Activated B cell treated with CpG ODN at 0.5 μM for 24 hours (primary cell): ENCODE results near the gene FGFR3. TPM values are rescaled to one million over a fixed set of nuclear protein-coding genes. Genes with fewer than 3 reads are reported as not detected.

Experiments
- ATAC-seq: fragments of 200-7000 bp; cut with Tn5 transposase; one replicate; pipeline ENCODE4 v1.10.0; 2021; ENCODE audit warnings: low read depth, mild to moderate bottlenecking, moderate library complexity
- CTCF ChIA-PET: fragments of 350-600 bp; sonication (Branson Sonifier 250); formaldehyde crosslinking; loops from one replicate; lab custom pipeline; 2021; ENCODE audit warnings: antibody characterized with exemption; lab: Charles Lee
- POLR2A ChIA-PET: fragments of 350-600 bp; sonication (Branson Sonifier 250); formaldehyde crosslinking; loops from one replicate; lab custom pipeline; 2021; ENCODE audit warnings: antibody characterized with exemption; lab: Charles Lee
- DNase-seq: peaks from one replicate; pipeline ENCODE4 v3.0.0; 2022
- H3K27ac Mint-ChIP-seq: one replicate; pipeline ENCODE4 v1.8.0; 2020; ENCODE audit warnings: mixed read lengths
- H3K27me3 Mint-ChIP-seq: one replicate; pipeline ENCODE4 v1.8.0; 2021; ENCODE audit warnings: mixed read lengths
- H3K36me3 Mint-ChIP-seq: one replicate; pipeline ENCODE4 v1.8.0; 2021; ENCODE audit warnings: low read depth, mixed read lengths
- H3K4me1 Mint-ChIP-seq: one replicate; pipeline ENCODE4 v1.8.0; 2021; ENCODE audit warnings: mixed read lengths
- H3K4me3 Mint-ChIP-seq: one replicate; pipeline ENCODE4 v1.8.0; 2020; ENCODE audit warnings: mild to moderate bottlenecking, mixed read lengths
- H3K9me3 Mint-ChIP-seq: one replicate; pipeline ENCODE4 v1.8.0; 2020; ENCODE audit warnings: mixed read lengths
- intact Hi-C: fragments of 100-400 bp; cut with micrococcal nuclease; formaldehyde crosslinking; loops from one replicate; pipeline ENCODE4 v1.15.1; 2024
- total RNA-seq: library from RNA; stranded (reverse); gene quantifications from 2 replicates; pipeline ENCODE4 v1.2.3, GENCODE V29; 2022
- TF ChIP-seq, protein P1 (sequence below): fragments of 200-600 bp; IDR thresholded peaks from one replicate; pipeline ENCODE4 v1.8.0; 2022; ENCODE audit warnings: antibody characterized with exemption, mild to moderate bottlenecking

Gene FGFR3
- total RNA-seq, 1 donor from 2014 or later: 0.40 TPM

GRCh38 chr4:1808851-1809753 lies 16.0 kb downstream of the FGFR3 start:
- H3K27ac Mint-ChIP-seq: no peak overlapping the region
- no peak for DNase-seq
- no peaks in the 10 kb centered on the region for H3K4me1 Mint-ChIP-seq
- no peak overlapping the region for H3K4me3 Mint-ChIP-seq
- ChIA-PET POLR2A (interaction anchor here (0.6 kb wide), 1 partner anchor 40 kb away, joined by 3 read pairs; no protein-coding TSS in a partner anchor), CTCF (interaction anchor here (1.1 to 2.5 kb wide), 5 partner anchors 8 to 116 kb away, joined by 3 to 7 read pairs (median 5); no protein-coding TSS in a partner anchor)
- H3K27me3 Mint-ChIP-seq: no peaks in the 10 kb centered on the region
- peaks cover 12% of the 10 kb centered on the region for H3K36me3 Mint-ChIP-seq
- no peaks in the 10 kb centered on the region for H3K9me3 Mint-ChIP-seq
- TF ChIP-seq, protein P1, sequence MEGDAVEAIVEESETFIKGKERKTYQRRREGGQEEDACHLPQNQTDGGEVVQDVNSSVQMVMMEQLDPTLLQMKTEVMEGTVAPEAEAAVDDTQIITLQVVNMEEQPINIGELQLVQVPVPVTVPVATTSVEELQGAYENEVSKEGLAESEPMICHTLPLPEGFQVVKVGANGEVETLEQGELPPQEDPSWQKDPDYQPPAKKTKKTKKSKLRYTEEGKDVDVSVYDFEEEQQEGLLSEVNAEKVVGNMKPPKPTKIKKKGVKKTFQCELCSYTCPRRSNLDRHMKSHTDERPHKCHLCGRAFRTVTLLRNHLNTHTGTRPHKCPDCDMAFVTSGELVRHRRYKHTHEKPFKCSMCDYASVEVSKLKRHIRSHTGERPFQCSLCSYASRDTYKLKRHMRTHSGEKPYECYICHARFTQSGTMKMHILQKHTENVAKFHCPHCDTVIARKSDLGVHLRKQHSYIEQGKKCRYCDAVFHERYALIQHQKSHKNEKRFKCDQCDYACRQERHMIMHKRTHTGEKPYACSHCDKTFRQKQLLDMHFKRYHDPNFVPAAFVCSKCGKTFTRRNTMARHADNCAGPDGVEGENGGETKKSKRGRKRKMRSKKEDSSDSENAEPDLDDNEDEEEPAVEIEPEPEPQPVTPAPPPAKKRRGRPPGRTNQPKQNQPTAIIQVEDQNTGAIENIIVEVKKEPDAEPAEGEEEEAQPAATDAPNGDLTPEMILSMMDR: no peak
- ATAC-seq: no peak
- intact Hi-C loops: no loop called here

GRCh38 chr4:1809754-1810502 lies 16.8 kb downstream of the FGFR3 start:
- POLR2A ChIA-PET: no interaction called here

GRCh38 chr4:1810765-1811164 lies 17.7 kb downstream of the FGFR3 start:
- DNase-seq: no peak
- CTCF ChIA-PET: interaction anchor here (1.3 to 2.5 kb wide), 3 partner anchors 62 to 66 kb away, joined by 4 to 7 read pairs (median 7); no protein-coding TSS in a partner anchor
- Mint-ChIP-seq H3K36me3 (peaks cover 26% of the 10 kb centered on the region), H3K27me3 (no peaks in the 10 kb centered on the region), H3K9me3 (no peaks in the 10 kb centered on the region), H3K4me1 (no peaks in the 10 kb centered on the region), H3K27ac (no peak overlapping the region), H3K4me3 (no peak overlapping the region)
- intact Hi-C loops: loop anchor here (1.0 to 5.0 kb wide), 4 partner anchors 43 to 117 kb away; no protein-coding TSS in a partner anchor
- TF ChIP-seq, protein P1: no peak
- no peak for ATAC-seq
- POLR2A ChIA-PET: no interaction called here

More at GRCh38 chr4:1809754-1810502, 16.8 kb downstream of the FGFR3 start:
- Mint-ChIP-seq H3K36me3 (peaks cover 20% of the 10 kb centered on the region), H3K4me1 (no peaks in the 10 kb centered on the region), H3K4me3 (no peak overlapping the region), H3K27ac (no peak overlapping the region), H3K27me3 (no peaks in the 10 kb centered on the region), H3K9me3 (no peaks in the 10 kb centered on the region)
- intact Hi-C loops: loop anchor here (1.0 to 5.0 kb wide), 4 partner anchors 43 to 117 kb away; no protein-coding TSS in a partner anchor
- ATAC-seq (peak; percentile 75), DNase-seq (peak; percentile 70)
- TF ChIP-seq, protein P1: no peak
- CTCF ChIA-PET: interaction anchor here (1.3 to 2.5 kb wide), 4 partner anchors 9 to 66 kb away, joined by 3 to 7 read pairs (median 6); no protein-coding TSS in a partner anchor

DNA sequence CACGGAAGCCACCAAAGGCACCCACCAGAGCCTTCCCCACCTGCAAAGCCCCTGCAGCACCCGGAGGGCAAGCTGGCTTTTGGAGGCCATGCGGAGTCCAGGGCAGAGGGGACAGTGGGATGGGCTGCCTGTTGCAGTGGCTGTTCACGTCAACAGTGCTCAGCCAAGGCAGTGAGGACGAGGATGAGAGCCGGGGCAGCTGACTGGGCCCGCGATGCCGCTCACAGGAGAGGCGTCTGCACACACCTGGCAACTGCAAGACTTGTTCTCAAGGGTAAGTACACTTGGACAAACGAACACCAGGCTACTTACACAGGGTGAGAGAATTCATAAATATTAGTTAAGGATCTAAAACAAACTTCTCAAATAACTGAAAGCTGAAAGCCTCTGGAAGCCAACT lies 19.6 kb downstream of the FGFR3 start:
- DNase-seq (no peak), ATAC-seq (no peak)
- Mint-ChIP-seq H3K27me3 (no peaks in the 10 kb centered on the region), H3K27ac (no peak overlapping the region), H3K36me3 (peaks cover 44% of the 10 kb centered on the region), H3K4me1 (no peaks in the 10 kb centered on the region), H3K9me3 (no peaks in the 10 kb centered on the region), H3K4me3 (no peak overlapping the region)
- intact Hi-C loops: loop anchor here (5.0 kb wide), 1 partner anchor 45 kb away; no protein-coding TSS in a partner anchor
- ChIA-PET CTCF (interaction anchor here (0.9 to 1.1 kb wide), 3 partner anchors 61 to 74 kb away, joined by 3 to 5 read pairs (median 5); no protein-coding TSS in a partner anchor), POLR2A (no interaction called here)
- TF ChIP-seq, protein P1: no peak
